ENCODE measurements around the gene GGT6.

DNA sequence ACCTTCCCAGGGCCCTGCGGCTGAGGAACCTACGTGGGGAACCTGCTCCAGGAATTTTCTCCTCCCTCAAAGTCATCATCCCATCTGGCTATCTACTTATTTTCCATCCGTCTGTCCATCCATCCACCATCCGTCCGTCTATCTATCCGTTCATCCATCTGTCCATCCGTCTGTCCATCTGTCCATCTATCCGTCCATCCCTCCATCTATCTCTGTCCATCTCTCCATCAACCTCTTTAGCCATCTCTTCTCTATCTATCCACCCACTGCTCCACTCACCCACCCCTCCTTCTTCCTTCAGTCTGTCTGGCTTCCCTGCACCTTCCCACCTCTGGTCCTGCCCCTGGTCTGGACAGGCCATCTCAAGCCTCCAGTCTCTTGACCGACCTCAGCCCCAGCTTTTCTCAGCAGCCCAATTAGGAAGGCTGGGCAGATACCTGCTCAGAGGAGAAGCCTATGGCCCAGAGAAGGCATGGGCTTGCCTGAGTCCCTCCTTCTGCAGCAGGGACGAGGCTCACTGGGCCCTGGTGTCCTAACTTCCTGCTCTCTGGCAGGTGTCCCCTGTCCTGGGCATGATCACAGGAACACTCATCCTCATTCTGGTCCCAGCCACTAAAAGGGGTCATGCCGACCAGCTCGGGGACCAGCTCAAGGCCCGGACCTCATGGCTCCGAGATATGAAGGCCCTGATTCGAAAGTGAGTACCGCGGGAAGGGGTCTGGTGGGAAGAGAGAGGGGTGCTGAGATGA is 28.2 kb downstream of the GGT6 start:
- TF ChIP-seq CTCF (IDR thresholded peaks at IDR 0.05; ENCODE audit: low read depth, low read length) (no peak), EZH2phosphoT487 (IDR thresholded peaks at IDR 0.05; ENCODE audit: low read depth) (no peak)

Measured in OCI-LY3 (cell line).